ENCODE results near the gene RNASE3. TPM values are rescaled to one million over a fixed set of nuclear protein-coding genes. Genes with fewer than 3 reads are reported as not detected.
"Not testable (repeated sequence)": the region's sequence is repeated elsewhere in the genome, so short reads cannot be mapped to it uniquely, and the experiment has no call there.

Gene RNASE3
- total and polyA plus RNA-seq, 4 donors = 0.31 to 2.5 (median 0.79) TPM; not detected in 1

GRCh38 chr14:20923766-20924297 lies 32.6 kb downstream of the RNASE3 start:
- H3K4me1 ChIP-seq (ENCODE audit: control insufficient read depth in 5 of 5, insufficient read depth in 5 of 5, low read length in 5 of 5); ATAC-seq (ENCODE audit: insufficient read depth, low FRiP score): not testable (repeated sequence)
- whole genome bisulfite sequencing, 2 donors = 31 to 33% methylated on average over 2 of the region's 2 CpGs

DNA sequence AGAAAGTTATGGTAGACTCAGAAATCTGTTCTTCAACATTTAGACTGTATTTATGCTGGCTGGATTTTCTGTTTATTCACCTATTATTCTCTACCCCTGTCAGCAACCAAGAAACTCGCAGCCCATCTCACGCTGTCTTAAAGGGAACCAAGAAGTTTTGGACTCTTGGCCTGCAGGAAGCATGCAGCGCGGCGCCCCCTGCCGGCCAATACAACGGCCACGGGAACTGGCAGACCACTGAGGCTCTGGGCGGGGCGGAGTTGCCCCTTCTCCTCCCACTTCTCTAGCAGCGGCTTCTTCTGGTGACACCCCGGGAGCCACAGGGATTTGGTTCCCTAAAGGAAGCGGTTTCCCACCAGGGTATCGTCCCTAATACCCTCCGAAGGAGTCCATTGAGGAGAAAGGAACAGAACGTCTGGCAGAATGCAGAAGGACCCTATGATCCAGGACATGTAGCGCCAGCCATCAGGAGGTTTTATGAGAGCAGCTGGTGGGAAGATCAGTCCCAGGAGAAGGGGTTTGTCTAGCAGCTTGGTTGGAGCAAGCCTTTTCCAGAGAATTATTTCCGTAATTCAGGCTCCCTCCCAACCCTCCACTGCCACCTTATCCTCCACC lies 43.1 kb downstream of the RNASE3 start:
- Histone ChIP-seq H3K9me3 (ENCODE audit: control insufficient read depth in 4 of 4, insufficient read depth in 3 of 4, low read length in 3 of 4) (peaks cover 0 to 4% (median 0%) of the 10 kb centered on the region in 4 donors), H3K4me3 (no peak overlapping the region), H3K4me1 (ENCODE audit: control insufficient read depth in 5 of 5, insufficient read depth in 5 of 5, low read length in 5 of 5) (peaks cover 0 to 1% (median 0%) of the 10 kb centered on the region in 5 donors), H3K36me3 (ENCODE audit: control insufficient read depth in 4 of 4, insufficient read depth in 4 of 4, low read length in 4 of 4) (no peaks in the 10 kb centered on the region), H3K9ac (ENCODE audit: insufficient read depth in 1 of 2, low read length in 2 of 2) (no peak overlapping the region), H3K27ac (ENCODE audit: low read depth in 1 of 2, low read length in 1 of 2) (no peak overlapping the region), H3K27me3 (ENCODE audit: control insufficient read depth in 3 of 3, insufficient read depth in 3 of 3, low read length in 2 of 3) (no peaks in the 10 kb centered on the region)
- WGBS, 2 donors = 38 to 49% methylated on average over 16 to 18 of the region's 18 CpGs
- TF ChIP-seq, protein P1, sequence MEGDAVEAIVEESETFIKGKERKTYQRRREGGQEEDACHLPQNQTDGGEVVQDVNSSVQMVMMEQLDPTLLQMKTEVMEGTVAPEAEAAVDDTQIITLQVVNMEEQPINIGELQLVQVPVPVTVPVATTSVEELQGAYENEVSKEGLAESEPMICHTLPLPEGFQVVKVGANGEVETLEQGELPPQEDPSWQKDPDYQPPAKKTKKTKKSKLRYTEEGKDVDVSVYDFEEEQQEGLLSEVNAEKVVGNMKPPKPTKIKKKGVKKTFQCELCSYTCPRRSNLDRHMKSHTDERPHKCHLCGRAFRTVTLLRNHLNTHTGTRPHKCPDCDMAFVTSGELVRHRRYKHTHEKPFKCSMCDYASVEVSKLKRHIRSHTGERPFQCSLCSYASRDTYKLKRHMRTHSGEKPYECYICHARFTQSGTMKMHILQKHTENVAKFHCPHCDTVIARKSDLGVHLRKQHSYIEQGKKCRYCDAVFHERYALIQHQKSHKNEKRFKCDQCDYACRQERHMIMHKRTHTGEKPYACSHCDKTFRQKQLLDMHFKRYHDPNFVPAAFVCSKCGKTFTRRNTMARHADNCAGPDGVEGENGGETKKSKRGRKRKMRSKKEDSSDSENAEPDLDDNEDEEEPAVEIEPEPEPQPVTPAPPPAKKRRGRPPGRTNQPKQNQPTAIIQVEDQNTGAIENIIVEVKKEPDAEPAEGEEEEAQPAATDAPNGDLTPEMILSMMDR (IDR thresholded peaks at IDR 0.05; ENCODE audit: control extremely low read depth, extremely low read depth) = no peak
- no peak for DNase-seq
- no peak for ATAC-seq (ENCODE audit: insufficient read depth, low FRiP score)

More at GRCh38 chr14:20923766-20924297, 32.6 kb downstream of the RNASE3 start:
- not testable (repeated sequence) for H3K4me3 ChIP-seq; DNase-seq; H3K36me3 ChIP-seq (ENCODE audit: control insufficient read depth in 4 of 4, insufficient read depth in 4 of 4, low read length in 4 of 4); H3K27ac ChIP-seq (ENCODE audit: low read depth in 1 of 2, low read length in 1 of 2); H3K9me3 ChIP-seq (ENCODE audit: control insufficient read depth in 4 of 4, insufficient read depth in 3 of 4, low read length in 3 of 4); H3K27me3 ChIP-seq (ENCODE audit: control insufficient read depth in 3 of 3, insufficient read depth in 3 of 3, low read length in 2 of 3); H3K9ac ChIP-seq (ENCODE audit: insufficient read depth in 1 of 2, low read length in 2 of 2)

- Histone ChIP-seq H3K27ac (ENCODE audit: low read depth in 1 of 2, low read length in 1 of 2) (no peak overlapping the region), H3K36me3 (ENCODE audit: control insufficient read depth in 4 of 4, insufficient read depth in 4 of 4, low read length in 4 of 4) (no peaks in the 10 kb centered on the region), H3K4me3 (no peak overlapping the region), H3K27me3 (ENCODE audit: control insufficient read depth in 3 of 3, insufficient read depth in 3 of 3, low read length in 2 of 3) (no peaks in the 10 kb centered on the region), H3K9ac (ENCODE audit: insufficient read depth in 1 of 2, low read length in 2 of 2) (no peak overlapping the region), H3K4me1 (ENCODE audit: control insufficient read depth in 5 of 5, insufficient read depth in 5 of 5, low read length in 5 of 5) (peaks cover 0 to 1% (median 0%) of the 10 kb centered on the region in 5 donors), H3K9me3 (ENCODE audit: control insufficient read depth in 4 of 4, insufficient read depth in 3 of 4, low read length in 3 of 4) (peaks cover 0 to 4% (median 0%) of the 10 kb centered on the region in 4 donors)
- DNase-seq = no peak
- TF ChIP-seq, protein P1 (IDR thresholded peaks at IDR 0.05; ENCODE audit: control extremely low read depth, extremely low read depth) = no peak
- no peak for ATAC-seq (ENCODE audit: insufficient read depth, low FRiP score)
- 77 to 78% methylated on average over 5 of the region's 5 CpGs for WGBS, 2 donors
Observed at GRCh38 chr14:20935303-20935984, 44.3 kb downstream of the RNASE3 start.

Other genes with a start within 250 kb of the RNASE3 start
- gene OR6S1, start 249.7 kb upstream of the RNASE3 start, total RNA-seq = not detected
- not detected for gene OR6S1, start 249.7 kb upstream of the RNASE3 start, polyA plus RNA-seq
- gene RNASE4, start 206.8 kb upstream of the RNASE3 start, total RNA-seq = 10 to 100 TPM; 14.5 to 51.9 TPM
- 10 to 100 TPM; 28.4 to 28.8 TPM for gene RNASE4, start 206.8 kb upstream of the RNASE3 start, polyA plus RNA-seq
- 10 to 100 TPM; 14.0 to 16.3 TPM for gene ANG, start 202.6 kb upstream of the RNASE3 start, total RNA-seq
- gene ANG, start 202.6 kb upstream of the RNASE3 start, polyA plus RNA-seq = 10 to 100 TPM; 19.6 to 27.5 TPM
- gene EDDM3A, start 145.5 kb upstream of the RNASE3 start, total RNA-seq = not detected
- not detected for gene EDDM3A, start 145.5 kb upstream of the RNASE3 start, polyA plus RNA-seq
- not detected for gene EDDM3B, start 123.0 kb upstream of the RNASE3 start, total RNA-seq
- gene EDDM3B, start 123.0 kb upstream of the RNASE3 start, polyA plus RNA-seq = under 1 TPM in 1 of 2 donors, not detected in 1; 0.09 TPM
- gene RNASE6, start 110.1 kb upstream of the RNASE3 start, total RNA-seq = 10 to 100 TPM in 1 of 2 donors, 1 to 10 TPM in 1; 8.1 to 15.9 TPM
- 10 to 100 TPM in 1 of 2 donors, 1 to 10 TPM in 1; 5.1 to 37.2 TPM for gene RNASE6, start 110.1 kb upstream of the RNASE3 start, polyA plus RNA-seq
- gene RNASE1, start 88.5 kb upstream of the RNASE3 start, total RNA-seq = 100 to 1,000 TPM; 511 to 773 TPM
- gene RNASE1, start 88.5 kb upstream of the RNASE3 start, polyA plus RNA-seq = 1,000 to 10,000 TPM; 1,226 to 1,326 TPM
- 1 to 10 TPM; 2.4 to 7.8 TPM for gene RNASE2, start 64.1 kb downstream of the RNASE3 start, total RNA-seq
- gene RNASE2, start 64.1 kb downstream of the RNASE3 start, polyA plus RNA-seq = 10 to 100 TPM in 1 of 2 donors, 1 to 10 TPM in 1; 8.7 to 65.0 TPM
- gene METTL17, start 98.6 kb downstream of the RNASE3 start, total RNA-seq = 10 to 100 TPM; 53.8 to 59.6 TPM
- 10 to 100 TPM; 51.2 to 67.1 TPM for gene METTL17, start 98.6 kb downstream of the RNASE3 start, polyA plus RNA-seq
- not detected for gene SLC39A2, start 107.9 kb downstream of the RNASE3 start, total RNA-seq
- gene SLC39A2, start 107.9 kb downstream of the RNASE3 start, polyA plus RNA-seq = under 1 TPM; 0.02 to 0.08 TPM
- 100 to 1,000 TPM in 1 of 2 donors, 10 to 100 TPM in 1; 50.6 to 112 TPM for gene NDRG2, start 133.7 kb downstream of the RNASE3 start, total RNA-seq
- gene NDRG2, start 133.7 kb downstream of the RNASE3 start, polyA plus RNA-seq = 10 to 100 TPM; 46.1 to 66.7 TPM
- gene TPPP2, start 138.8 kb downstream of the RNASE3 start, total RNA-seq = under 1 TPM in 1 of 2 donors, not detected in 1; 0.65 TPM
- not detected for gene TPPP2, start 138.8 kb downstream of the RNASE3 start, polyA plus RNA-seq
- not detected for gene RNASE13, start 143.4 kb downstream of the RNASE3 start, total RNA-seq
- gene RNASE13, start 143.4 kb downstream of the RNASE3 start, polyA plus RNA-seq = not detected
- gene RNASE7, start 151.0 kb downstream of the RNASE3 start, total RNA-seq = not detected
- under 1 TPM; 0.13 to 0.18 TPM for gene RNASE7, start 151.0 kb downstream of the RNASE3 start, polyA plus RNA-seq
- gene RNASE8, start 166.4 kb downstream of the RNASE3 start, total RNA-seq = not detected
- gene RNASE8, start 166.4 kb downstream of the RNASE3 start, polyA plus RNA-seq = not detected
- 10 to 100 TPM; 36.7 to 48.6 TPM for gene ARHGEF40, start 178.9 kb downstream of the RNASE3 start, total RNA-seq
- 10 to 100 TPM; 13.1 to 17.8 TPM for gene ARHGEF40, start 178.9 kb downstream of the RNASE3 start, polyA plus RNA-seq
- 10 to 100 TPM in 1 of 2 donors, 1 to 10 TPM in 1; 8.0 to 48.5 TPM for gene ZNF219, start 207.3 kb downstream of the RNASE3 start, total RNA-seq
- 10 to 100 TPM; 21.6 to 38.3 TPM for gene ZNF219, start 207.3 kb downstream of the RNASE3 start, polyA plus RNA-seq
- gene TMEM253, start 209.7 kb downstream of the RNASE3 start, total RNA-seq = under 1 TPM; 0.20 to 0.52 TPM
- gene TMEM253, start 209.7 kb downstream of the RNASE3 start, polyA plus RNA-seq = under 1 TPM; 0.24 to 0.43 TPM